ENCODE data around the gene C11orf98.

DNA sequence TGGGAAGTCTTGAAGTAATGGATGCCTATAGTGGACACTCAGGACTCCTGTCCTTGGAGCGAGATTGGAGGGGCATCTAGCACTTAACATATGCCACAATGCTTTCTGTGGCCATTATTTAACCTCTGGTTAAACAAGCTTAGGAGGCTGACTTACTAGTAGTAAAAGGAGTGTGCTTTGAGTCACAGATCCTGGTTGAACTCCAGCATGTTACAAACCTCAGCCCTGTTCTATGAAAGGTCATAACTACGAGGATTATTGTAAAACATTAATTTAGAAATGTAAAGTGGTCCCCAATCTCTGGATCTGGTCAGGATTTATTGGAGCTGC is 8.2 kb upstream of the C11orf98 start:
- TF ChIP-seq, protein P1, sequence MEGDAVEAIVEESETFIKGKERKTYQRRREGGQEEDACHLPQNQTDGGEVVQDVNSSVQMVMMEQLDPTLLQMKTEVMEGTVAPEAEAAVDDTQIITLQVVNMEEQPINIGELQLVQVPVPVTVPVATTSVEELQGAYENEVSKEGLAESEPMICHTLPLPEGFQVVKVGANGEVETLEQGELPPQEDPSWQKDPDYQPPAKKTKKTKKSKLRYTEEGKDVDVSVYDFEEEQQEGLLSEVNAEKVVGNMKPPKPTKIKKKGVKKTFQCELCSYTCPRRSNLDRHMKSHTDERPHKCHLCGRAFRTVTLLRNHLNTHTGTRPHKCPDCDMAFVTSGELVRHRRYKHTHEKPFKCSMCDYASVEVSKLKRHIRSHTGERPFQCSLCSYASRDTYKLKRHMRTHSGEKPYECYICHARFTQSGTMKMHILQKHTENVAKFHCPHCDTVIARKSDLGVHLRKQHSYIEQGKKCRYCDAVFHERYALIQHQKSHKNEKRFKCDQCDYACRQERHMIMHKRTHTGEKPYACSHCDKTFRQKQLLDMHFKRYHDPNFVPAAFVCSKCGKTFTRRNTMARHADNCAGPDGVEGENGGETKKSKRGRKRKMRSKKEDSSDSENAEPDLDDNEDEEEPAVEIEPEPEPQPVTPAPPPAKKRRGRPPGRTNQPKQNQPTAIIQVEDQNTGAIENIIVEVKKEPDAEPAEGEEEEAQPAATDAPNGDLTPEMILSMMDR (IDR thresholded peaks at IDR 0.05), result no peak
- TF ChIP-seq EP300 (IDR thresholded peaks at IDR 0.05) (no peak), POLR2A (IDR thresholded peaks at IDR 0.05) (no peak)
